ENCODE data around the gene TUBA1B.

The TUBA1B gene

GRCh38 chr12:49092816-49093406 is 38.3 kb downstream of the TUBA1B start:
- no peak overlapping the region for H3K4me3 ChIP-seq (ENCODE audit: insufficient read depth, low read length, poor library complexity, severe bottlenecking)

GRCh38 chr12:49092086-49092815 is 38.9 kb downstream of the TUBA1B start:
- Histone ChIP-seq H3K79me2 (ENCODE audit: insufficient read depth, low read length) (no peaks in the 10 kb centered on the region), H3K4me2 (ENCODE audit: low read depth, low read length, poor library complexity, severe bottlenecking) (no peak overlapping the region), H3K36me3 (ENCODE audit: low read length) (no peaks in the 10 kb centered on the region), H3K9me2 (replicated peaks; ENCODE audit: insufficient read depth, low read length) (no peaks in the 10 kb centered on the region), H3F3A (ENCODE audit: insufficient read depth) (no peaks in the 10 kb centered on the region), H2AFZ (ENCODE audit: low read depth, low read length, severe bottlenecking) (no peak overlapping the region), H4K20me1 (ENCODE audit: low read depth, low read length) (no peaks in the 10 kb centered on the region), H3K9ac (ENCODE audit: low read length) (no peak overlapping the region), H3K27me3 (ENCODE audit: low read length) (no peaks in the 10 kb centered on the region), H3K9me3 (ENCODE audit: insufficient read depth, low read length) (no peaks in the 10 kb centered on the region), H3K4me3 (ENCODE audit: insufficient read depth, low read length, poor library complexity, severe bottlenecking) (no peak overlapping the region), H3K27ac (ENCODE audit: low read depth, low read length) (no peak overlapping the region)
- TF ChIP-seq EZH2phosphoT487 (conservative IDR thresholded peaks at IDR 0.05; ENCODE audit: low read length) (no peak), CTCF (IDR thresholded peaks at IDR 0.05; ENCODE audit: insufficient read depth, low read length, poor library complexity, severe bottlenecking) (peak; percentile 28)

More at GRCh38 chr12:49092816-49093406, 38.3 kb downstream of the TUBA1B start:
- Histone ChIP-seq H3K36me3 (ENCODE audit: low read length) (no peaks in the 10 kb centered on the region), H2AFZ (ENCODE audit: low read depth, low read length, severe bottlenecking) (no peak overlapping the region), H3K27me3 (ENCODE audit: low read length) (no peaks in the 10 kb centered on the region), H3K4me2 (ENCODE audit: low read depth, low read length, poor library complexity, severe bottlenecking) (no peak overlapping the region), H3K79me2 (ENCODE audit: insufficient read depth, low read length) (no peaks in the 10 kb centered on the region), H3K9ac (ENCODE audit: low read length) (no peak overlapping the region), H3K9me3 (ENCODE audit: insufficient read depth, low read length) (no peaks in the 10 kb centered on the region), H3K27ac (ENCODE audit: low read depth, low read length) (no peak overlapping the region), H3K9me2 (replicated peaks; ENCODE audit: insufficient read depth, low read length) (no peaks in the 10 kb centered on the region), H3F3A (ENCODE audit: insufficient read depth) (no peaks in the 10 kb centered on the region), H4K20me1 (ENCODE audit: low read depth, low read length) (no peaks in the 10 kb centered on the region)
- TF ChIP-seq CTCF (IDR thresholded peaks at IDR 0.05; ENCODE audit: insufficient read depth, low read length, poor library complexity, severe bottlenecking) (no peak), EZH2phosphoT487 (conservative IDR thresholded peaks at IDR 0.05; ENCODE audit: low read length) (no peak)

GRCh38 chr12:49091836-49092085 is 39.4 kb downstream of the TUBA1B start:
- H3K27me3 ChIP-seq (ENCODE audit: low read length), result no peaks in the 10 kb centered on the region
- H3K36me3 ChIP-seq (ENCODE audit: low read length), result no peaks in the 10 kb centered on the region
- no peak overlapping the region for H3K27ac ChIP-seq (ENCODE audit: low read depth, low read length)
- no peaks in the 10 kb centered on the region for H3K79me2 ChIP-seq (ENCODE audit: insufficient read depth, low read length)
- H3K9me3 ChIP-seq (ENCODE audit: insufficient read depth, low read length), result no peaks in the 10 kb centered on the region
- H3K4me3 ChIP-seq (ENCODE audit: insufficient read depth, low read length, poor library complexity, severe bottlenecking), result no peak overlapping the region
- no peaks in the 10 kb centered on the region for H3K9me2 ChIP-seq (replicated peaks; ENCODE audit: insufficient read depth, low read length)
- H3F3A ChIP-seq (ENCODE audit: insufficient read depth), result no peaks in the 10 kb centered on the region
- TF ChIP-seq EZH2phosphoT487 (conservative IDR thresholded peaks at IDR 0.05; ENCODE audit: low read length) (no peak), CTCF (IDR thresholded peaks at IDR 0.05; ENCODE audit: insufficient read depth, low read length, poor library complexity, severe bottlenecking) (no peak)
- no peak overlapping the region for H2AFZ ChIP-seq (ENCODE audit: low read depth, low read length, severe bottlenecking)
- no peak overlapping the region for H3K9ac ChIP-seq (ENCODE audit: low read length)
- H4K20me1 ChIP-seq (ENCODE audit: low read depth, low read length), result no peaks in the 10 kb centered on the region
- no peak overlapping the region for H3K4me2 ChIP-seq (ENCODE audit: low read depth, low read length, poor library complexity, severe bottlenecking)

Data from SU-DHL-6 (cell line).